ENCODE measurements around the gene MAD1L1. TPM values are rescaled to one million over a fixed set of nuclear protein-coding genes. Genes with fewer than 3 reads are reported as not detected.

The MAD1L1 gene
- polyA plus RNA-seq, 4 donors, result 12.3 to 21.7 (median 18.1) TPM

DNA sequence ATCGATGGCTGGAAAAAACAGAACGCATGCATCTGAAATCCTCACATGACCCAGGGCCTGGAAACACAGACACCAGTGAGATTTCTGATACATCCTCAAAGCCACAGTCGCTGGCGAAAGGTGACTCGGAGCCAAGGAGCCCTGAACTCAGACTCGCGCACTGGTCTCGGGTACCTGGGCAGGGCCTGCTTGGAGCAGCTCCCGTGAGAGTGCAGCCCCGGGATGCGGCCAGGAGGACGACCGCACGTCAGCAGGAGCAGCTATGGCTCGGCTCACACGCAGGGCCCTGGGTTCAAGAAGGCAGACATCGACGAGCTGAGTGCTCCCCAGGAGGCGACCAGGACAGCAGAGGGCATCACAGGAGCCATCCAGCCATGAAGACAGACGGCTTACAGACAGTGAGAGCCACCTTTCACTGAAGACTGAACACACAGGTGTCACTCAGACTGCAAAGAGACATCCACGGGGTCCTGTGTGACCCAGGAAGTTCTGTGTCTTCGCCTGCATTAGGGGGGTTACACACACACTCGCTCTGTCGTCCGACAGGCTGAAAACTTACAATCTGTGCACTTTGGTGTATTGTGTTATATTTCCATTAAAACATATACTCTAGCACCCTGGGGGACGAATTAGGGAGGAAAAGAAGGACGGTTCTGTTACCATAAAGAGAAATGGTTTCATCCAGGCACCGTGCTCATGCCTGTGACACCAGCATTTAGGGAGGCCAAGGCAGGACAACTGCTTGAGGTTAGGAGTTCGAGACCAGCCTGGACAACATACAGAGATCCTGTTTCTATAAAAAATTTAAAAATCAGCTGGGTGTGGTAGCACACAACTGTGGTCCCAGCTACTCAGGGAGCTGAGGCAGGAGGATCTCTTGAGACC, 227.7 kb downstream of the MAD1L1 start:
- H3K27me3 ChIP-seq (ENCODE audit: control insufficient read depth in 3 of 3, insufficient read depth in 3 of 3, low read length in 3 of 3), result no peaks in the 10 kb centered on the region
- WGBS, 3 donors, result 92 to 94% (median 92%) methylated on average over 29 of the region's 29 CpGs
- peaks cover 0 to 23% (median 2%) of the 10 kb centered on the region in 3 donors for H3K36me3 ChIP-seq (ENCODE audit: control insufficient read depth in 3 of 3, insufficient read depth in 2 of 3, low read depth in 1 of 3, low read length in 3 of 3)
- no peaks in the 10 kb centered on the region for H3K9me3 ChIP-seq (ENCODE audit: control insufficient read depth in 2 of 2, insufficient read depth in 1 of 2, low read depth in 1 of 2, low read length in 1 of 2)
- no peaks in the 10 kb centered on the region for H3K4me1 ChIP-seq (ENCODE audit: control insufficient read depth in 3 of 3, insufficient read depth in 2 of 3, low read depth in 1 of 3, low read length in 2 of 3)
- no peak for FAIRE-seq
- no peak overlapping the region for H3K27ac ChIP-seq (ENCODE audit: low read depth in 1 of 3, low read length in 2 of 3)
- no peak for DNase-seq
- H3K4me3 ChIP-seq (ENCODE audit: low read depth in 1 of 3, low read length in 3 of 3), result no peak overlapping the region

DNA sequence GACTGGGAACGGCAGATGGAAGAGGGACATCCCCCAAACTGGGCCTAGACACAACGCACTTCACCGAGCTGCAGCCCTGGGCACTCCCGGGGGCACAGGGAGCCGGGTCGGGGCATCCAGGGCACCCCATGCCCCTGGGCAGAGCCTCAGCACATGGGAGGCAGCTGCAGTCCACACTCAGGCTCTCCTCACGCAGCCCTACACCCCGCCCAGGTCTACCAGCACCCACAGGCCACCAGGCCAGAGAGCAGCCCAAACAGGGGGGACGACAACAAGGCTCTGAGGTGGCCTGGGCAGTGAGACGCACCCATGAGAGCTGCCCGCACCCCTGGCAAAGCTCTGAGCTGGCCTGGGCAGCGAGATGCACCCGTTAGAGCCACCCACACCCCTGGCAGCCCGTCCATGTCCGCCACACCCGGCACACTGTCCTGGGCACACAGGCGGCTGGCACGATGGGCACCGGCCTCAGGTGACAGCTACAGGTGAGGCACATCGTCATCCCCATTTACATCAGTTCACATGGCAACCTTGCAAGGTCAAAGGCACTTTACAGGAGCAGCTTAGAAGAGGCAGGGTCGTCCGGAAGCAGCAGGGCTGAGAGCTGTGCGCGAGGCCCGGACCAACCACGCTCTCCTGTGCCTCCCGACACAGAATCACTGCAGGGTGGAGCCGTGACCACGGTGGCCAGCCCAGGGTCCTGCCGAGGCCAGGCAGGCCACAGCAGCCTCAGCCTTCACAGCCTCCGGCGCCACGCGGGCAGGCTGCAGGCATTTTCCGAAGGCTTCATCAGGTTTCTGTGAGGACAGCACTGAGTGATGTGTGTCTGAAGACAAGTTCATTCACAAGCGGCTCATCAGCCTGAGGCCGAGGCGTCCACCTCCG, 228.6 kb downstream of the MAD1L1 start:
- WGBS, 3 donors, result 92 to 96% (median 94%) methylated on average over 39 of the region's 39 CpGs
- Histone ChIP-seq H3K27me3 (ENCODE audit: control insufficient read depth in 3 of 3, insufficient read depth in 3 of 3, low read length in 3 of 3) (no peaks in the 10 kb centered on the region), H3K4me1 (ENCODE audit: control insufficient read depth in 3 of 3, insufficient read depth in 2 of 3, low read depth in 1 of 3, low read length in 2 of 3) (no peaks in the 10 kb centered on the region), H3K36me3 (ENCODE audit: control insufficient read depth in 3 of 3, insufficient read depth in 2 of 3, low read depth in 1 of 3, low read length in 3 of 3) (peaks cover 0 to 25% (median 2%) of the 10 kb centered on the region in 3 donors), H3K27ac (ENCODE audit: low read depth in 1 of 3, low read length in 2 of 3) (no peak overlapping the region), H3K4me3 (ENCODE audit: low read depth in 1 of 3, low read length in 3 of 3) (no peak overlapping the region), H3K9me3 (ENCODE audit: control insufficient read depth in 2 of 2, insufficient read depth in 1 of 2, low read depth in 1 of 2, low read length in 1 of 2) (no peaks in the 10 kb centered on the region)
- FAIRE-seq, result no peak
- no peak for DNase-seq

DNA sequence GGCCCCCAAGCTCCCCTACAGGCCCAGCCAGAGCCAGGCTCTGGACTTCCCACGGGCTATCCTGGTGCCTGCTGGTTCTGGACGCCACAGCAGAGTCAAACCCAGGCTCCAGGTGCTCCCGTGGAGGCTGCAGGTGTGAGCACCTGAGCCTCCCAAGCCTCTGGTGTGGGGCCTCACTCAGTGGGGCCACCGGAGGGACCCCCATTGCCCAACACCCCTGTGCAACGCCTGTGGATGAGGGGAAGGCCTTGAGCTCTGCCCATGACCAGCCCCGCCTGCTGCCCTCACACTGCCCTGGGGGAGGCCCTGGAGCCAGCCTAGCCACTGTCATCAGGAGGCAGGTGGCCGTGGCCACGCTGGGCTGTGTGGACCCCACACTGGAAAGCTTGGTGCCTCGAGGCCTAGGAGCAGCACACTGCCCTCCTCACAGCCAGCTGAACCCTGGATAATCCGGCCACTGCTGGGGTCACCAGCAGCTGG, 229.3 kb downstream of the MAD1L1 start:
- Histone ChIP-seq H3K4me1 (ENCODE audit: control insufficient read depth in 3 of 3, insufficient read depth in 2 of 3, low read depth in 1 of 3, low read length in 2 of 3) (no peaks in the 10 kb centered on the region), H3K27me3 (ENCODE audit: control insufficient read depth in 3 of 3, insufficient read depth in 3 of 3, low read length in 3 of 3) (no peaks in the 10 kb centered on the region), H3K27ac (ENCODE audit: low read depth in 1 of 3, low read length in 2 of 3) (no peak overlapping the region), H3K9me3 (ENCODE audit: control insufficient read depth in 2 of 2, insufficient read depth in 1 of 2, low read depth in 1 of 2, low read length in 1 of 2) (no peaks in the 10 kb centered on the region), H3K36me3 (ENCODE audit: control insufficient read depth in 3 of 3, insufficient read depth in 2 of 3, low read depth in 1 of 3, low read length in 3 of 3) (peaks cover 0 to 25% (median 2%) of the 10 kb centered on the region in 3 donors), H3K4me3 (ENCODE audit: low read depth in 1 of 3, low read length in 3 of 3) (no peak overlapping the region)
- no peak for DNase-seq
- no peak for FAIRE-seq
- 88 to 93% (median 88%) methylated on average over 9 to 10 of the region's 10 CpGs for WGBS, 3 donors

DNA sequence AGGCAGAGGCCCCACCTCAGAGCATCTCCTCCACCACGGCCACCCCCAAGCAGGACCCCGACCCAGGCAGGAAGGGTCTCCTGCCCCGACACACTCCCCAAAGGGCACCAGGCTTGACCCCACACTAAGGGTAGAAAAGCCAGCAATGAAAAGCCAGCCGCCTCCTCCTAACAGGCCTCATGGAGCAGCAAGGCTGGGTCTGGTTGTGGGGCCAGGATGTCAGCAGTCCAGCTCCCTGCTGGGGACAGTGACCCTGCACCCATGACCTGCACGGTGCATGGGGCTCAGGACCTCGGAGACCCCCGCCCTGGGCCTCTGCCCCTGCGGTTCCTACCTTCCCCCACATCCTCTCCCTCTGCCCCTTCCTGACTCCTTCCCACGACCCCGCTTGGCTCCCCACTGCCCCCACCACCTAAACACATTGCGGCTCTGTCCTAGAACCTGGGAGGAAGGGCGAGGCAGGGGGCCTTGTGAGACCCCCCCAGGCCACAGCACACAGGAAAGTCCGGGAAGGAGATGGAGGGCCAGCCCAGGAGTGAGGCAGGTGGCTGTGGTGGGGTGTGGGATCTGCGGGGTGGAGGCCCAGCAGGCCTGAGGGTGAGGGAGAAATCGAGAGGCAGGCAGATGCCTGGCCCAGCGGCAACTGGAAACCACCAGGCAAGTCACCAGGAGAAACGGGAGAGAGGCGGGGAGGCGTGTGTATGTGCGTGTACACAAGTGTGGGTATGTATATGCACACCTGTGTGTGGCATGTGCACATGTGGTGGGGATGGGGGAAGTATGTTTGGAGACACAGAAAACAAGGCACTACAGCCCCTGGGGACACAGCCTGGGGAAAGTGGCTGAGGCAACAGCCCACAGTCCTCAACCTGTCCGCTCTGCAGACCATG, 229.9 kb downstream of the MAD1L1 start:
- Histone ChIP-seq H3K4me1 (ENCODE audit: control insufficient read depth in 3 of 3, insufficient read depth in 2 of 3, low read depth in 1 of 3, low read length in 2 of 3) (no peaks in the 10 kb centered on the region), H3K4me3 (ENCODE audit: low read depth in 1 of 3, low read length in 3 of 3) (no peak overlapping the region), H3K27me3 (ENCODE audit: control insufficient read depth in 3 of 3, insufficient read depth in 3 of 3, low read length in 3 of 3) (no peaks in the 10 kb centered on the region), H3K36me3 (ENCODE audit: control insufficient read depth in 3 of 3, insufficient read depth in 2 of 3, low read depth in 1 of 3, low read length in 3 of 3) (peaks cover 0 to 22% (median 2%) of the 10 kb centered on the region in 3 donors), H3K27ac (ENCODE audit: low read depth in 1 of 3, low read length in 2 of 3) (no peak overlapping the region), H3K9me3 (ENCODE audit: control insufficient read depth in 2 of 2, insufficient read depth in 1 of 2, low read depth in 1 of 2, low read length in 1 of 2) (no peaks in the 10 kb centered on the region)
- DNase-seq, result no peak
- 87 to 90% (median 89%) methylated on average over 21 of the region's 21 CpGs for WGBS, 3 donors
- no peak for FAIRE-seq

DNA sequence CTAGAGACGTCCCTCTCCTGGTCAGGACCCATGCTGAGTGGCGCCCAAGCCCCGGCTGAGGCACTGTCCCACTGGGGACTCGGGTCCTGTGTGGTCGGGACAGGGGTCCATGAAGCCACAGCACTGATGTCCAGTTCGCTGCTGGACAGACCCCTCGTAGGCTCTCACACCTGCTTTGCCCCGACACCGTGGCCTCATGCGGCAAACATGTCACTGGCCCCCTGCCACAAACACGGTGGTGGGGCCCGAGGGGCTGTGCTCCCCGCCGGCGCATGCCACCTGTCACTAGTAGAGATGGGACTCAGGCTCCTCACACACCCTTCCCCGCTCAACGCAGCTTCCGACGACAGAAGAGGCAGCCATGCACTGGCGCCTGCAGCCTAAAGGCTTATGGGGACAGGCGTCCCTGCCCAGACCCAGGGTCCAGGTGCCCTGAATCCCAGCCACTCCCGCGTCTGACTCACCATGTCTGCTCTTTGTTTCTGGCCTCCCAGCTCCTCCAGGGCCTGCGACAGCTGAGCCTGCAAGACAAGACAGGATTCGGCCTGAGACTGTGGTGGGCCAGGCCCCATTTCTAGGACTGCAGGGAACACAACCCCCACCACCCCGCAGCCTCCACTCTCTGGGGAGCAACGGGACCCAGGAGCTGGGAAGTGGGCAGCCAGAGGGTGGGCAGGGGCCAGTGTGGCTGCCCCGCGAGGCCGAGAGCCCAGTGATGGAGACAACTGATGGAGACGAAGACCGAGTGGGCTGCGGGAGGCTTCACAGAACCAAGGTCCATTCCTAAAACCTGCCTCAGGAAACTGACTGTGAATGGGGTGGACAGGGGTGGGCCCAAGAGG, 230.9 kb downstream of the MAD1L1 start:
- no peak for FAIRE-seq
- no peak for DNase-seq
- 88 to 90% (median 89%) methylated on average over 32 to 33 of the region's 33 CpGs for WGBS, 3 donors
- H3K4me3 ChIP-seq (ENCODE audit: low read depth in 1 of 3, low read length in 3 of 3), result no peak overlapping the region
- no peak overlapping the region for H3K27ac ChIP-seq (ENCODE audit: low read depth in 1 of 3, low read length in 2 of 3)
- no peaks in the 10 kb centered on the region for H3K9me3 ChIP-seq (ENCODE audit: control insufficient read depth in 2 of 2, insufficient read depth in 1 of 2, low read depth in 1 of 2, low read length in 1 of 2)
- peaks cover 0 to 22% (median 2%) of the 10 kb centered on the region in 3 donors for H3K36me3 ChIP-seq (ENCODE audit: control insufficient read depth in 3 of 3, insufficient read depth in 2 of 3, low read depth in 1 of 3, low read length in 3 of 3)
- no peaks in the 10 kb centered on the region for H3K4me1 ChIP-seq (ENCODE audit: control insufficient read depth in 3 of 3, insufficient read depth in 2 of 3, low read depth in 1 of 3, low read length in 2 of 3)
- H3K27me3 ChIP-seq (ENCODE audit: control insufficient read depth in 3 of 3, insufficient read depth in 3 of 3, low read length in 3 of 3), result no peaks in the 10 kb centered on the region

DNA sequence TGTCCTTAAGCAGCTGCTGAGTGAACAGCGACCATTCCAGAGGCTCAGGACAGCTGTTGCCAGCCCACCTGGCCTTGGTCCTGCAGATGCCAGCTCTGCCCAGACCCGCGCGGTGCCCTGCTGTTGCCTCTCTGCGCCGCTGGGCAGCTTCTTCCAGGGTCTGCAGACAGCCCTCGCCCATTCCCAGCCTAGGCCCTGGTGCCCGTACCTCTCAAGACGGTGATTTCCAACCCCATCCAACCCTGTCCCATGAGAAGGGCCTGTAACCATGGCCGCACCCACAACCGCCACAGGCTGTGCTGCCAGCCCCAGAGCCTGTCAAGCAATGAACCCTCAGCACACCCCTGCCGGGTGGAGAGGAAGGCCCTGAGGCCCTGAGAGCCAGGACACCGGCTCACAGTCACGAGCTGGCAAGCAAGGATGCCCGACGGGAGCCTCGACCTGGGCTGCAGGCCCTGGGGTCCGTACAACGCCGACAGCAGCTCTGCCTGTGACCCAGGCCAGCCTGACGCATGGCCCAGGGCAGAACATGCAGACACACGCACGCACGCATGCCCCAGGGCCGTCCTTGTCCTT, 231.9 kb downstream of the MAD1L1 start:
- H3K27ac ChIP-seq (ENCODE audit: low read depth in 1 of 3, low read length in 2 of 3), result no peak overlapping the region
- peaks cover 0 to 23% (median 2%) of the 10 kb centered on the region in 3 donors for H3K36me3 ChIP-seq (ENCODE audit: control insufficient read depth in 3 of 3, insufficient read depth in 2 of 3, low read depth in 1 of 3, low read length in 3 of 3)
- H3K9me3 ChIP-seq (ENCODE audit: control insufficient read depth in 2 of 2, insufficient read depth in 1 of 2, low read depth in 1 of 2, low read length in 1 of 2), result no peaks in the 10 kb centered on the region
- DNase-seq (no peak), FAIRE-seq (no peak)
- no peak overlapping the region for H3K4me3 ChIP-seq (ENCODE audit: low read depth in 1 of 3, low read length in 3 of 3)
- WGBS, 3 donors, result 93 to 96% (median 95%) methylated on average over 23 to 25 of the region's 25 CpGs
- H3K4me1 ChIP-seq (ENCODE audit: control insufficient read depth in 3 of 3, insufficient read depth in 2 of 3, low read depth in 1 of 3, low read length in 2 of 3), result no peaks in the 10 kb centered on the region
- H3K27me3 ChIP-seq (ENCODE audit: control insufficient read depth in 3 of 3, insufficient read depth in 3 of 3, low read length in 3 of 3), result no peaks in the 10 kb centered on the region

DNA sequence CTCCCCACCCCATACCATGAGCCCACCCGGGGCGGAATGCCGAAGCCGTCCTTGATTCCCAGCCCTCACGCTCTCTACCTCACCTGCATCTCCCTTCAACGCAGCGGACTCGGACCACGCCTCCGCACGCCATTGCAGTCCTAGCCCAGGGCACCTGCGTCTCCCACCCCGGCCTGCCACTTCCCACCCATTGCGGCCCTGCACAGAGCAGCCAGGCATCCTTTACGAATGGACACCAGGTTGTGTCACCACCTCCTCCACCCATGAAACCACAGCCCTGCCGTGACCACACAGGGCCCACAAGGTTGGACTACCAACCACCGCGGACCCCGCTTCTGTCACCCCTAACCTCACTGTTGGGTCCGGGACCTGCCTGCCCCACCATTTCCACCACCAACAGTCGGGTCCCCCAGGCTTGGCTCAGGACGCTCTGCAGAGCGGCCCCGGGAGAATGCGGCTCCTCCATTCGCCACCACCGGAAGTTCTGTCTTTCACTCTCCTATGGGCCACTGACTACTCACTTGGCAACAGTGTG, 232.5 kb downstream of the MAD1L1 start:
- no peak overlapping the region for H3K27ac ChIP-seq (ENCODE audit: low read depth in 1 of 3, low read length in 2 of 3)
- DNase-seq (no peak), FAIRE-seq (no peak)
- H3K36me3 ChIP-seq (ENCODE audit: control insufficient read depth in 3 of 3, insufficient read depth in 2 of 3, low read depth in 1 of 3, low read length in 3 of 3), result peaks cover 0 to 25% (median 2%) of the 10 kb centered on the region in 3 donors
- H3K4me3 ChIP-seq (ENCODE audit: low read depth in 1 of 3, low read length in 3 of 3), result no peak overlapping the region
- no peaks in the 10 kb centered on the region for H3K27me3 ChIP-seq (ENCODE audit: control insufficient read depth in 3 of 3, insufficient read depth in 3 of 3, low read length in 3 of 3)
- no peaks in the 10 kb centered on the region for H3K9me3 ChIP-seq (ENCODE audit: control insufficient read depth in 2 of 2, insufficient read depth in 1 of 2, low read depth in 1 of 2, low read length in 1 of 2)
- no peaks in the 10 kb centered on the region for H3K4me1 ChIP-seq (ENCODE audit: control insufficient read depth in 3 of 3, insufficient read depth in 2 of 3, low read depth in 1 of 3, low read length in 2 of 3)
- WGBS, 3 donors, result 96 to 97% (median 96%) methylated on average over 25 to 27 of the region's 27 CpGs
